Ishikawa (cell line): ENCODE measurements around the gene PSMA7.

Experiments used
- CEBPB ChIP-seq: IDR thresholded peaks from 2 replicates; pipeline ENCODE4 v1.6.1; 2012
- CREB1 ChIP-seq: IDR thresholded peaks from 2 replicates; pipeline ENCODE4 v1.6.1; 2012; ENCODE audit warnings: low read depth
- EGR1 ChIP-seq: IDR thresholded peaks from 2 replicates; pipeline ENCODE4 v1.6.1; 2012
- EP300 ChIP-seq: IDR thresholded peaks from 2 replicates; pipeline ENCODE4 v1.6.1; 2012; ENCODE audit warnings: borderline replicate concordance
- FOXM1 ChIP-seq: IDR thresholded peaks from 2 replicates; pipeline ENCODE4 v1.6.1; 2012; ENCODE audit warnings: low read depth, borderline replicate concordance
- MAX ChIP-seq: IDR thresholded peaks from 2 replicates; pipeline ENCODE4 v1.6.1; 2012
- NFIC ChIP-seq: IDR thresholded peaks from 2 replicates; pipeline ENCODE4 v1.6.1; 2012
- RAD21 ChIP-seq: IDR thresholded peaks from 2 replicates; pipeline ENCODE4 v1.6.1; 2012; ENCODE audit warnings: low read depth
- REST ChIP-seq: IDR thresholded peaks from 2 replicates; pipeline ENCODE4 v1.6.1; 2012; ENCODE audit warnings: low read depth, mild to moderate bottlenecking
- TAF1 ChIP-seq: IDR thresholded peaks from 2 replicates; pipeline ENCODE4 v1.6.1; 2012; ENCODE audit warnings: low read depth, mild to moderate bottlenecking
- TCF12 ChIP-seq: IDR thresholded peaks from 2 replicates; pipeline ENCODE4 v1.6.1; 2012; ENCODE audit warnings: low read depth
- TEAD4 ChIP-seq: IDR thresholded peaks from 2 replicates; pipeline ENCODE4 v1.6.1; 2012
- YY1 ChIP-seq: IDR thresholded peaks from 2 replicates; pipeline ENCODE4 v1.6.1; 2012; ENCODE audit warnings: low read depth
- ZBTB7A ChIP-seq: IDR thresholded peaks from 2 replicates; pipeline ENCODE4 v1.6.1; 2012; ENCODE audit warnings: low read depth
- TF ChIP-seq, protein P1 (sequence below): IDR thresholded peaks from 2 replicates; pipeline ENCODE4 v1.6.1; 2012

PSMA7 gene

GRCh38 chr20:62177307-62177706, 34.1 kb upstream of the PSMA7 start:
- no peak for TF ChIP-seq YY1
- no peak for TF ChIP-seq FOXM1
- TF ChIP-seq, protein P1, sequence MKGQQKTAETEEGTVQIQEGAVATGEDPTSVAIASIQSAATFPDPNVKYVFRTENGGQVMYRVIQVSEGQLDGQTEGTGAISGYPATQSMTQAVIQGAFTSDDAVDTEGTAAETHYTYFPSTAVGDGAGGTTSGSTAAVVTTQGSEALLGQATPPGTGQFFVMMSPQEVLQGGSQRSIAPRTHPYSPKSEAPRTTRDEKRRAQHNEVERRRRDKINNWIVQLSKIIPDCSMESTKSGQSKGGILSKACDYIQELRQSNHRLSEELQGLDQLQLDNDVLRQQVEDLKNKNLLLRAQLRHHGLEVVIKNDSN, result no peak
- no peak for TF ChIP-seq EGR1
- no peak for TF ChIP-seq MAX
- no peak for TF ChIP-seq TAF1
- TF ChIP-seq EP300, result no peak
- no peak for TF ChIP-seq REST
- TF ChIP-seq CEBPB, result no peak
- TF ChIP-seq NFIC, result no peak
- TF ChIP-seq RAD21, result no peak
- TF ChIP-seq ZBTB7A, result no peak
- no peak for TF ChIP-seq CREB1
- no peak for TF ChIP-seq TCF12
- TF ChIP-seq TEAD4, result no peak

GRCh38 chr20:62176866-62177265, 33.7 kb upstream of the PSMA7 start:
- no peak for TF ChIP-seq NFIC
- no peak for TF ChIP-seq RAD21
- TF ChIP-seq TCF12, result no peak
- TF ChIP-seq MAX, result no peak
- TF ChIP-seq FOXM1, result no peak
- no peak for TF ChIP-seq TEAD4
- TF ChIP-seq, protein P1, result no peak
- TF ChIP-seq EP300, result no peak
- TF ChIP-seq EGR1, result no peak
- no peak for TF ChIP-seq ZBTB7A
- no peak for TF ChIP-seq YY1
- TF ChIP-seq CEBPB, result no peak
- no peak for TF ChIP-seq REST
- no peak for TF ChIP-seq CREB1
- no peak for TF ChIP-seq TAF1

- TF ChIP-seq TCF12, result no peak
- TF ChIP-seq RAD21, result no peak
- no peak for TF ChIP-seq FOXM1
- no peak for TF ChIP-seq REST
- TF ChIP-seq CEBPB, result no peak
- TF ChIP-seq NFIC, result no peak
- no peak for TF ChIP-seq MAX
- no peak for TF ChIP-seq EP300
- TF ChIP-seq TAF1, result no peak
- TF ChIP-seq EGR1, result no peak
- TF ChIP-seq, protein P1, result no peak
- no peak for TF ChIP-seq ZBTB7A
- no peak for TF ChIP-seq TEAD4
- no peak for TF ChIP-seq YY1
- TF ChIP-seq CREB1, result no peak
Observed at GRCh38 chr20:62175711-62176110, 32.5 kb upstream of the PSMA7 start.
